Measurements from ENCODE around the gene NRG2. TPM values are rescaled to one million over a fixed set of nuclear protein-coding genes. Genes with fewer than 3 reads are reported as not detected.

Gene NRG2
- total RNA-seq, 4 donors from 2014 or later = 4.1 to 13.2 (median 7.0) TPM

- TF ChIP-seq, protein P1, sequence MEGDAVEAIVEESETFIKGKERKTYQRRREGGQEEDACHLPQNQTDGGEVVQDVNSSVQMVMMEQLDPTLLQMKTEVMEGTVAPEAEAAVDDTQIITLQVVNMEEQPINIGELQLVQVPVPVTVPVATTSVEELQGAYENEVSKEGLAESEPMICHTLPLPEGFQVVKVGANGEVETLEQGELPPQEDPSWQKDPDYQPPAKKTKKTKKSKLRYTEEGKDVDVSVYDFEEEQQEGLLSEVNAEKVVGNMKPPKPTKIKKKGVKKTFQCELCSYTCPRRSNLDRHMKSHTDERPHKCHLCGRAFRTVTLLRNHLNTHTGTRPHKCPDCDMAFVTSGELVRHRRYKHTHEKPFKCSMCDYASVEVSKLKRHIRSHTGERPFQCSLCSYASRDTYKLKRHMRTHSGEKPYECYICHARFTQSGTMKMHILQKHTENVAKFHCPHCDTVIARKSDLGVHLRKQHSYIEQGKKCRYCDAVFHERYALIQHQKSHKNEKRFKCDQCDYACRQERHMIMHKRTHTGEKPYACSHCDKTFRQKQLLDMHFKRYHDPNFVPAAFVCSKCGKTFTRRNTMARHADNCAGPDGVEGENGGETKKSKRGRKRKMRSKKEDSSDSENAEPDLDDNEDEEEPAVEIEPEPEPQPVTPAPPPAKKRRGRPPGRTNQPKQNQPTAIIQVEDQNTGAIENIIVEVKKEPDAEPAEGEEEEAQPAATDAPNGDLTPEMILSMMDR (IDR thresholded peaks at IDR 0.05; ENCODE audit: low read depth) = no peak
Observed at GRCh38 chr5:139984816-139985215, 58.3 kb downstream of the NRG2 start.

- TF ChIP-seq, protein P1 (IDR thresholded peaks at IDR 0.05; ENCODE audit: low read depth) = no peak
Observed at GRCh38 chr5:139982975-139983240, 60.2 kb downstream of the NRG2 start.

DNA sequence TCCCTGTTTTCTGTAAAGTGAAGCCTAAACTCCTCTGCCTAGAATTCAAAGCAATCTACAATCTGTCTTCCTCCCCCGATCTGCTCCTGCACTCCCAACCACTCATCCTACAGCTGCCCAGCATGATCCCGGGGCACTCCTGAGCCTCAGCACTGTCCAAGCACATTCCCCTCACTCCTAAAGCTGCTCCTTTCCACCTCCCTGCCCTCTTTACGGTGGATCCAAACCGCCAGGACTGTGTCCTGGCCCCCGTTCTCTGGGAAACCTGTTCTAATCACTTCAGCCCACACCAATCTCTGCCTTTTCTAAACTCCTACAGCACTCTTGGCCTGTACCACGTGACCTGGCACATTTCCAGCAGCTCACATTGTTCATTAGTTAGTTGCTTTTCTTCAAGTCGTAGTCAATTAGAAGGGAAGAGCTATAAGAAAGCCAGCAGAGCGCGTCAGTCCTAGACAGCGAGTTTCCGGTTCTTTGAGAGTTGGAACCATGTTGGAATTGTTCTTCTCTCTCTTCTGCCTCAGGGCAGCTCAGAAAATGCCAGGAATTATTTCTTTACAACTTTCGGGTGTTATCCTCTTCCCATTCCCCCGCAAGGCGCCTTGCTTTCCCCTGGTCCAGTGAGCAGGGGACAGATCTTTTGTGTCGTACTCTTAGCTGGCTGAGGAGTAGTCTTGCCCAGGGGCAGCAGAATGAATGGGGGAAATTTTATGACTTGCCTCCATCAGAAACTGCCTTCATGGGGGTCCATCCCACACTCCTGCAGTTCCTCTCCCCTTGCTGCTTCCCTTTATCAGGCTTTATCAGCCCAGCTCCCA is 60.7 kb downstream of the NRG2 start:
- TF ChIP-seq, protein P1 (IDR thresholded peaks at IDR 0.05; ENCODE audit: low read depth) = no peak

DNA sequence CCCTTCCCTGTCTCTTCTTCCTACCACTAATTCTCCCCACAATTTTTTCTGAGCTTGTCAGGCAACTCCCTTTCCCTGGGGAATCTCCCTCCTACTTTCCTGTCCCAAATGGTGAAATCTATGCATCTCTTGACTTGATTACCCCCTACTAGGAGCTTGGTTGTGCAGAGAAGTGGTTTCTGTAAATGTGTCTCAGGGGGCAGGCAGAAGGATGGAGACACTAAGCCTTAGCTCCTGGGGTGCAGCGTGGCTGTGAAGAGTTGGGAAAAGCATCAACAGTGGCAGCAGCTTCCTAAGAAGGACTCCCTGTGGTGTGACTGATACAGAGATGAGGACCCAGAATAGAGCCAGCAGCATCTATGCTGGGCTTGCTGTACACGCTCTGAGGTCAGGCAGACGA is 62.3 kb downstream of the NRG2 start:
- TF ChIP-seq, protein P1 (IDR thresholded peaks at IDR 0.05; ENCODE audit: low read depth) = no peak

GRCh38 chr5:139979943-139980342 is 63.2 kb downstream of the NRG2 start:
- TF ChIP-seq, protein P1 (IDR thresholded peaks at IDR 0.05; ENCODE audit: low read depth) = no peak

GRCh38 chr5:139979518-139979917 is 63.6 kb downstream of the NRG2 start:
- TF ChIP-seq, protein P1 (IDR thresholded peaks at IDR 0.05; ENCODE audit: low read depth) = no peak

DNA sequence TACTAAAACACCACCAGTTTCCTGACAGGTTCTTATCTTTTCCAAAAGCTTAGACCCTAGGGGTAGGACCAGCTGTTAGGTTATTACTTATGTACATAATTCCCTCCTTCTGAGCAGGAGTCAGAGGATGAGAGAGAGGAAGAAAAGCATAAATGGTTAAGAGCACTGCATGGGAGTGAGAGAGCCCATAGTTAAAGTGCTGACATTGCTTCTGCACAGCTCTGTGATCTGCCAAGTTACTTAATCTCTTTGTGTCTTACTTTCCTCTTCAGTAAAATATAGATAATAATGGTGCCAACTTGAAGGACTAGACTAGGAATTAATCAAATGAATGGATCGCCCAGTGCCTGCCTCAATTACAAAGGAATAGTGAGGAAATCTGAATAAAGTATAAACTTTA is 66.4 kb downstream of the NRG2 start:
- TF ChIP-seq, protein P1 (IDR thresholded peaks at IDR 0.05; ENCODE audit: low read depth) = no peak
